Motor neuron (in vitro differentiated cells): ENCODE results near the gene LMF1. TPM values are rescaled to one million over a fixed set of nuclear protein-coding genes. Genes with fewer than 3 reads are reported as not detected.

ENCODE experiments used
- ATAC-seq, 8 experiments: fragments of 200-7000 bp; cut with Tn5 transposase; replicated peaks in 6 of 8; 2 replicates each; pipeline ENCODE4 v1.8.0; 2021; ENCODE audit warnings: mild to moderate bottlenecking in 8 of 8, moderate library complexity in 8 of 8
- H3K27ac ChIP-seq, 2 donors: fragments of 250-450 bp; sonication (Bioruptor Pico); 2 replicates each; pipeline ENCODE4 v1.9.0; 2021; ENCODE audit warnings: antibody characterized with exemption in 2 of 2, mild to moderate bottlenecking in 2 of 2, moderate library complexity in 1 of 2
- H3K4me1 ChIP-seq, 2 donors: fragments of 250-450 bp; sonication (Bioruptor Pico); replicated peaks in 1 of 2; 2 replicates each; pipeline ENCODE4 v1.6.1; 2021; ENCODE audit warnings: antibody characterized with exemption in 2 of 2, mild to moderate bottlenecking in 2 of 2, moderate library complexity in 1 of 2
- H3K4me3 ChIP-seq, 5 donors: fragments of 250-450 bp; sonication (Bioruptor Pico); 2 replicates each; pipeline ENCODE4 v1.9.0; 2021; ENCODE audit warnings: antibody characterized with exemption in 5 of 5, mild to moderate bottlenecking in 5 of 5, moderate library complexity in 4 of 5
- WGBS, 10 experiments: fragments of 450-650 bp; shearing (Covaris generic); methylation state at CpG; one replicate each; pipeline ENCODE4 v1.0.0; 2022; 5-methylcytosine and 5-hydroxymethylcytosine counted together
- in situ Hi-C, 9 experiments: fragments of 400-800 bp; cut with MboI; loops; one replicate each; pipeline ENCODE4 v1.15.0; 2021; ENCODE audit warnings: low sequenced_read_pairs in 9 of 9, low pct_unique_long_range_greater_than_20kb in 2 of 9; ENCODE audit not compliant: unreplicated experiment in 9 of 9
- total RNA-seq, 8 experiments: library from RNA; unstranded; fragments of 300-600 nt; gene quantifications; 2 replicates each; pipeline versions ENCODE4 v1.2.3 to v1.2.4, GENCODE V29; 2022

The LMF1 gene
- total RNA-seq, 8 experiments from 2014 or later, result 5.1 to 20.0 (median 9.2) TPM

- no peak overlapping the region for H3K4me3 ChIP-seq
- ATAC-seq, result peak in 5 of 8 experiments; percentile 45 to 61 (median 49)
- in situ Hi-C loops, result no loop called here
- H3K27ac ChIP-seq, result no peak overlapping the region
- H3K4me1 ChIP-seq, result peaks cover 17 to 31% of the 10 kb centered on the region in 2 donors
- 32% methylated on average over 5 of the region's 20 CpGs; no CpG with 5 or more reads in 9 of the 10 experiments for WGBS, 10 experiments
Measured at GRCh38 chr16:1010251-1010650, 39.5 kb upstream of the LMF1 start.

GRCh38 chr16:1009358-1010150, 38.8 kb upstream of the LMF1 start:
- peak in 3 of 8 experiments; percentile 2 to 9 (median 8) for ATAC-seq
- 84 to 92% methylated on average over 6 to 7 of the region's 30 CpGs; no CpG with 5 or more reads in 8 of the 10 experiments for WGBS, 10 experiments
- peaks cover 17 to 24% of the 10 kb centered on the region in 2 donors for H3K4me1 ChIP-seq
- H3K27ac ChIP-seq, result no peak overlapping the region
- in situ Hi-C loops, result no loop called here
- H3K4me3 ChIP-seq, result no peak overlapping the region

- H3K4me1 ChIP-seq, result peaks cover 21 to 22% of the 10 kb centered on the region in 2 donors
- H3K27ac ChIP-seq, result no peak overlapping the region
- H3K4me3 ChIP-seq, result no peak overlapping the region
- ATAC-seq, result no peak
- in situ Hi-C loops, result no loop called here
- WGBS, 10 experiments, result 100% methylated on average over 2 of the region's 14 CpGs; no CpG with 5 or more reads in 8 of the 10 experiments
Measured at GRCh38 chr16:1008085-1008484, 37.3 kb upstream of the LMF1 start.

GRCh38 chr16:1007284-1007850, 36.6 kb upstream of the LMF1 start:
- WGBS, 10 experiments, result 40 to 86% (median 84%) methylated on average over 2 to 6 of the region's 16 CpGs; no CpG with 5 or more reads in 7 of the 10 experiments
- in situ Hi-C loops, result no loop called here
- H3K27ac ChIP-seq, result no peak overlapping the region
- no peak for ATAC-seq
- H3K4me1 ChIP-seq, result peaks cover 27 to 29% of the 10 kb centered on the region in 2 donors
- H3K4me3 ChIP-seq, result no peak overlapping the region

DNA sequence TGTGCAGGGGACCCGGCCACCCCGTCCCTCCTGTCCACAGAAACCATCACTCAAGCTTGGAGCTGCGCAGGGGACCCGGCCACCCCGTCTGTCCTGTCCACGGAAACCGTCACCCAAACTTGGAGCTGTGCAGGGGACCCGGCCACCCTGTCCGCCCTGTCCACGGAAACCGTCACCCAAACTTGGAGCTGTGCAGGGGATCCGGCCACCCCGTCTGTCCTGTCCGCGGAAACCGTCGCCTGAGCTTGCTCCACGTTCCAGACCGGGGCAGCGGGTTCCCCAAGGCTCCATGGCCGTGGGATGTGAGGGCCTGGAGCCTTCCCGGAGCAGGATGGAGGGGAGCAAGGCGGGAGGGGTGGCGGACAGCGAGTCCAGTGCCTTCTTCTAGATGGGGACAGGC, 36.0 kb upstream of the LMF1 start:
- in situ Hi-C loops, result no loop called here
- WGBS, 10 experiments, result 97% methylated on average over 13 of the region's 25 CpGs; no CpG with 5 or more reads in 9 of the 10 experiments
- no peak overlapping the region for H3K4me3 ChIP-seq
- no peak overlapping the region for H3K27ac ChIP-seq
- no peak for ATAC-seq
- peaks cover 29 to 34% of the 10 kb centered on the region in 2 donors for H3K4me1 ChIP-seq

DNA sequence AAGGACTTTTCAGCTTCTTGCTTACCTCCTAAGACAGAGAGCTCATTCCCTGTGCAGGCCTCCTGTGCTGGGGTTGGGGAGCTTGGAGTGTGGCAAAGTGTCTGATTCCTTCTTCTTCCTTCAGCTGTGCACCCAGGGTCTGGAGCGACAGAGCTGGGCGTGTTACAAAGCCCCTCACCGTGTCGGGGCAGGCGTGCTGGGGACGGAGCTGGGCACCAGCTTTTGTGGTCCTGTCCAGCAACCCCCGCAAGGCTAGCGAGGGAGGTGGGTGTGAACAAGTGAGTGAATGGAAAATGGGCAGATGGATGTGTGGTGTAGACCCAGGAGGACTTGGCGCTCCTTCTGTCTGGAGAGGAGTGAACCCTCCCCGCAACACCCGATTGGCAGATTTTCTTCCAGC, 34.5 kb upstream of the LMF1 start:
- no peak for ATAC-seq
- Histone ChIP-seq H3K4me1 (peaks cover 23 to 28% of the 10 kb centered on the region in 2 donors), H3K27ac (no peak overlapping the region), H3K4me3 (no peak overlapping the region)
- in situ Hi-C loops, result no loop called here
- 36 to 100% (median 89%) methylated on average over 1 to 8 of the region's 11 CpGs; no CpG with 5 or more reads in 5 of the 10 experiments for WGBS, 10 experiments

- in situ Hi-C loops, result no loop called here
- ATAC-seq, result peak in 1 of 8 experiments; percentile 6
Measured at GRCh38 chr16:1003391-1004347, 32.9 kb upstream of the LMF1 start.

DNA sequence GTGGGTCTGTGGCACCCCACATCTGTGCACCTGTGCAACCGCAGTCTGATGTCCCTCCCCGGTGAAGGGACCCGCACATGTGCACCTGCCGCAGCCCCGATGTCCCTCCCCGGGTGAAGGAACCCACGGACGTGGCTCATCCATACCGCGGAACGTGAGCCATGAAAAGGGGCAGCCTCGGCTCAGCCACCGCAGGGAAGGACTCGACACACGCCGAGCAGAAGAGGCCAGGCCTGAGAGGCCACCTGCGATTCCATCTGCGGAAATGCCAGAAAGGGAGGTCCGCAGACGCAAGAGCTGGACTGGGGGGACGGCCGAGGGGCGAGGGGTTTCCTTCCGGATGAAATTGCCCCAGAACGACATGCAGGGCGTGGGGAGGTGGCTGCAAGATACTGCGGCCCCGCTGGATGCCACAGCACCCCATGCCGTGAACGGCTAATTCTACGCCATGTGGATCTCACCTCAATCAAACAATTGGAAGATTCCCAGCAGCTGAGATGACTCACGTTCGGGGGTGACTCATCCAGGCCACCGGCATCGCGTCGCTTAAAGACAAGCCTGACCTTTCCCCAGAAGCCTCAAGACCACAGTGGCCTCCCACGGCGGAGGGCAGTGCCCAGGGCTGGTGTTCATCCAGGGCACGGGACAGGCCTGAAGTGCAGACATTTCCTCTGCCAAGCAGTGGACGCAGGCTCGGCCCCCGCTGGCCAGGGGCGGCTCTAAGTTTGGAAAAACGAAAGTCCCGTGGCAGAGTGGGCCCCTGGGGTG, 31.8 kb upstream of the LMF1 start:
- 10 to 70% (median 59%) methylated on average over 2 to 17 of the region's 46 CpGs; no CpG with 5 or more reads in 5 of the 10 experiments for WGBS, 10 experiments
- H3K27ac ChIP-seq, result peak overlapping the region in 1 of 2 donors; percentile 76
- peaks cover 24 to 28% of the 10 kb centered on the region in 2 donors for H3K4me1 ChIP-seq
- H3K4me3 ChIP-seq, result no peak overlapping the region
- peak in 7 of 8 experiments; percentile 34 to 91 (median 78) for ATAC-seq
- in situ Hi-C loops, result no loop called here

More at GRCh38 chr16:1003391-1004347, 32.9 kb upstream of the LMF1 start:
- WGBS, 10 experiments, result 80 to 100% (median 89%) methylated on average over 1 to 12 of the region's 41 CpGs; no CpG with 5 or more reads in 5 of the 10 experiments
- H3K4me3 ChIP-seq, result no peak overlapping the region
- peaks cover 16 to 19% of the 10 kb centered on the region in 2 donors for H3K4me1 ChIP-seq
- H3K27ac ChIP-seq, result peak overlapping the region in 1 of 2 donors; percentile 76

GRCh38 chr16:1001096-1001495, 30.3 kb upstream of the LMF1 start:
- H3K4me1 ChIP-seq, result peaks cover 37 to 41% of the 10 kb centered on the region in 2 donors
- 47 to 100% (median 82%) methylated on average over 1 to 5 of the region's 11 CpGs; no CpG with 5 or more reads in 5 of the 10 experiments for WGBS, 10 experiments
- ATAC-seq, result no peak
- in situ Hi-C loops, result no loop called here
- no peak overlapping the region for H3K27ac ChIP-seq
- no peak overlapping the region for H3K4me3 ChIP-seq

DNA sequence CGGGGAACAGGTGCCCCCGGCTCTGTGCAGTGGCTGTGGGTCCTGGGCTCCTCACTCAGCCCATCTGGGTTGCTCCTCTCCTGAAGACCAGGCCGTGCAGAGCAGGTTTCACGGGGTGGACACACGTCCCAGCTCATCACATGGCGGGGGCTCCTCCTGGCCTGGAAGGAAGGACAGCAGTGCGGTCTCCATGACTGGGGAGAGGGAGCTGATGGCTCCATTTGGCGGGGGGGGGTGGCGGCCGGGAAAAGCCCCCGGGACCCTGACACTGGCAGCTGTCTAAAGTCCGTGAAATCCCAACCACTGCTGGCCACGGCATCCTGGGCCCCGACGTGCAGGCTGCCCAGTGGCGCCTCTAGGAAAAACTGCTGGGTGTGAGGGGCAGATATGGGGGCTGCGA, 29.8 kb upstream of the LMF1 start:
- Histone ChIP-seq H3K27ac (no peak overlapping the region), H3K4me1 (peaks cover 35 to 41% of the 10 kb centered on the region in 2 donors), H3K4me3 (no peak overlapping the region)
- WGBS, 10 experiments, result 100% methylated on average over 1 of the region's 17 CpGs; no CpG with 5 or more reads in 9 of the 10 experiments
- ATAC-seq, result no peak
- in situ Hi-C loops, result no loop called here

DNA sequence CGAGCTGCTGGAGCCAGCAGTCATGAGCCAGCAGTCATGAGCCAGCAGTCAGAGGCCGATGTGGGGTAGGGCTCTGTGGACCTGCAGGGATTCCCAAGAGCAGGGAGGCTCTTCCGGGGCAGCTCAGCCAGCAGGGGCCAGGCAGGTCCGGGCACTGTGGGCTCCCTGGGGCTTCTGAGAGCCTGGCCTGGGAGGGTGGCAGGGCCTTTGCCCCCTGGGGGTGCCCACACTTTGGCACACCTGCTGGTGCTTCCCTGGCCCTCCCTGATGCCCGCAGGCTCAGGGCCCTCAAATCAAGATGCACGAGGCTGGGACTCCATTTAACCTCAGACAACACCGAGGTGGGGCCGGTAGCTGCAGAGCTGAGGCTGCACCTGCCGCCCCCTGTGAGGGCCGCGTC, 28.9 kb upstream of the LMF1 start:
- Histone ChIP-seq H3K27ac (no peak overlapping the region), H3K4me1 (peaks cover 34 to 39% of the 10 kb centered on the region in 2 donors), H3K4me3 (no peak overlapping the region)
- 70 to 100% (median 92%) methylated on average over 2 to 3 of the region's 11 CpGs; no CpG with 5 or more reads in 6 of the 10 experiments for WGBS, 10 experiments
- in situ Hi-C loops, result no loop called here
- no peak for ATAC-seq

DNA sequence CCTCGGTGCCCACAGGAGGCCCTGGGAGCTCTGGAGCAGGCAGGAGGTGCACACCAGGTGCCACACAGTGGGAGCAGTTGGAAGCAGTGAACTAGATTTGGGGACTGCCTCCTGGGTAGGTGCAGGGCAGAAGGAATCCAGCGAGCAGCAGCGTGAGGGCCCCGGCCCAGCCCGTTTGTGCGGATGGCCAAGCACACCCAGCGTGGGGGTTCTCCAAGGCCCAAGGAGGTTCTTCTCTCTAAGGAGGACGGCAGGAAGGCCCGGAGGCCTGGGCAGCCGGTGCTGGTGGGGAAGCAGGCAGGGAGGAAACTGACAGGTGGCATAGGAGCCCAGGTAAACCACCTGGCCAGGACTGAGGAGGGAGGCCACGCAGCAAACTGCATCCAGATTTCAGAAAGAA, 27.8 kb upstream of the LMF1 start:
- in situ Hi-C loops, result no loop called here
- H3K4me3 ChIP-seq, result no peak overlapping the region
- peaks cover 34 to 39% of the 10 kb centered on the region in 2 donors for H3K4me1 ChIP-seq
- no peak for ATAC-seq
- H3K27ac ChIP-seq, result peak overlapping the region in 1 of 2 donors; percentile 95
- WGBS, 10 experiments, result 73 to 100% (median 87%) methylated on average over 3 to 4 of the region's 11 CpGs; no CpG with 5 or more reads in 6 of the 10 experiments
